Measurements from ENCODE around the gene GPR78. TPM values are rescaled to one million over a fixed set of nuclear protein-coding genes. Genes with fewer than 3 reads are reported as not detected.

The GPR78 gene
- total and polyA plus RNA-seq, 2 of the 8 experiments (the other 6 are each of a cell fraction or from before 2014, with no cell fraction given) = 1.0 to 3.0 TPM

GRCh38 chr4:8577972-8578371 lies 2.2 kb upstream of the GPR78 start:
- H3K56ac ChIP-seq (replicated peaks; ENCODE audit: insufficient read length, low read depth, low read length) = no peak overlapping the region
- H3K27ac ChIP-seq (ENCODE audit: low read depth, low read length) = no peak overlapping the region
- peak overlapping the region; percentile 49 for H4K91ac ChIP-seq (replicated peaks; ENCODE audit: insufficient read length, low read length)
- H3K9ac ChIP-seq (replicated peaks in 1 of 4; ENCODE audit: extremely low read depth in 1 of 4, low read depth in 3 of 4, low read length in 3 of 4) = no peak overlapping the region
- DNase-seq (ENCODE audit: low read depth in 1 of 2, low spot score in 2 of 2) = no peak
- no peak overlapping the region for H4K5ac ChIP-seq (ENCODE audit: insufficient read length, low read depth, low read length)
- no peak overlapping the region for H2AFZ ChIP-seq (ENCODE audit: low read length)
- H2BK5ac ChIP-seq (ENCODE audit: low read depth, low read length) = no peak overlapping the region; the same call in 1 of the 2 replicates
- 0 out of 2 replicates have a peak overlapping the region, but pooled peaks have one; percentile 16 for H2AK5ac ChIP-seq (ENCODE audit: low read depth, low read length)
- H3K23me2 ChIP-seq (ENCODE audit: low read depth, low read length) = peaks cover 13% of the 10 kb centered on the region; the same call in 1 of the 2 replicates
- no peak overlapping the region for H4K8ac ChIP-seq (ENCODE audit: extremely low read depth, insufficient read depth, low read length)
- H3K27me3 ChIP-seq (replicated peaks in 1 of 4; ENCODE audit: control insufficient read depth in 3 of 4, extremely low read depth in 1 of 4, insufficient read depth in 3 of 4, low read length in 3 of 4) = peaks cover 3 to 16% (median 15%) of the 10 kb centered on the region in 4 experiments
- no peak overlapping the region for H2BK15ac ChIP-seq (ENCODE audit: low read length)
- no peak overlapping the region for H3K4ac ChIP-seq (replicated peaks; ENCODE audit: insufficient read length, low read depth, low read length)
- peaks cover 1 to 6% of the 10 kb centered on the region in 2 experiments for H4K20me1 ChIP-seq (replicated peaks in 1 of 2; ENCODE audit: control insufficient read depth in 1 of 2, insufficient read depth in 2 of 2, low read length in 2 of 2)
- FAIRE-seq = no peak
- peak overlapping the region; percentile 72; the same call in 1 of the 2 replicates for H2BK12ac ChIP-seq (ENCODE audit: low read depth, low read length)
- H3K9me3 ChIP-seq (ENCODE audit: insufficient read depth in 2 of 2, low read depth in 1 of 2, low read length in 1 of 2) = no peaks in the 10 kb centered on the region
- no peaks in the 10 kb centered on the region for H3K36me3 ChIP-seq (ENCODE audit: control insufficient read depth in 2 of 4, insufficient read depth in 4 of 4, low read length in 3 of 4)
- WGBS, 2 experiments (ENCODE audit: extremely low coverage in 1 of 2, insufficient coverage in 1 of 2, insufficient read length in 1 of 2, insufficient replicate concordance in 2 of 2, low coverage in 1 of 2, low lambda C conversion rate in 2 of 2, missing lambda C conversion rate in 1 of 2) = 90% methylated on average over 4 of the region's 4 CpGs; no CpG with 5 or more reads in 1 of the 2 experiments
- H2BK20ac ChIP-seq (ENCODE audit: low read length) = no peak overlapping the region
- no peak overlapping the region for H3K14ac ChIP-seq (ENCODE audit: insufficient read length)
- no peaks in the 10 kb centered on the region for H3K79me2 ChIP-seq (ENCODE audit: control insufficient read depth in 1 of 2, insufficient read depth in 2 of 2, low read length in 2 of 2)
- H3K79me1 ChIP-seq (ENCODE audit: low read depth, low read length) = no peaks in the 10 kb centered on the region
- H3K4me2 ChIP-seq (ENCODE audit: insufficient read depth in 1 of 2, low read depth in 2 of 2, low read length in 2 of 2) = no peak overlapping the region
- H3K4me1 ChIP-seq (replicated peaks in 1 of 4; ENCODE audit: control insufficient read depth in 3 of 4, insufficient read depth in 4 of 4, low read length in 3 of 4) = peaks cover 0 to 25% (median 13%) of the 10 kb centered on the region in 4 experiments; a peak in 6 of 7 replicates
- ChIA-PET CTCF (ENCODE audit: partially characterized antibody) (interaction anchor here (0.7 to 1.2 kb wide), 5 partner anchors 9 to 109 kb away, joined by 3 to 5 read pairs (median 4); no protein-coding TSS in a partner anchor), POLR2A (ENCODE audit: partially characterized antibody) (interaction anchor here (1.0 kb wide), 2 partner anchors 19 to 28 kb away, joined by 3 read pairs; no protein-coding TSS in a partner anchor)
- H3K18ac ChIP-seq (ENCODE audit: extremely low read depth, low read length) = peak overlapping the region; percentile 24; the same call in 1 of the 2 replicates
- H3K4me3 ChIP-seq (ENCODE audit: extremely low read depth in 1 of 4, insufficient read depth in 2 of 4, low read depth in 3 of 4, low read length in 4 of 4) = no peak overlapping the region
- H2BK120ac ChIP-seq (replicated peaks; ENCODE audit: low read depth, low read length) = no peak overlapping the region
- H3K23ac ChIP-seq (ENCODE audit: insufficient read length) = no peak overlapping the region
- no peak for TF ChIP-seq NRF1 (IDR thresholded peaks at IDR 0.05; ENCODE audit: low read depth, low read length)
- TF ChIP-seq, protein P1, sequence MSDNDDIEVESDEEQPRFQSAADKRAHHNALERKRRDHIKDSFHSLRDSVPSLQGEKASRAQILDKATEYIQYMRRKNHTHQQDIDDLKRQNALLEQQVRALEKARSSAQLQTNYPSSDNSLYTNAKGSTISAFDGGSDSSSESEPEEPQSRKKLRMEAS (IDR thresholded peaks at IDR 0.05) = no peak
- TF ChIP-seq CBX8 (IDR thresholded peaks at IDR 0.05; ENCODE audit: borderline replicate concordance, low read depth, low read length) = no peak
- TF ChIP-seq SIX5 (IDR thresholded peaks at IDR 0.05; ENCODE audit: low read depth, low read length) = no peak
- no peak for TF ChIP-seq EP300 (IDR thresholded peaks at IDR 0.05; ENCODE audit: borderline replicate concordance in 1 of 2, low read depth in 2 of 2, low read length in 2 of 2)
- no peak for TF ChIP-seq POLR2A (IDR thresholded peaks at IDR 0.05; ENCODE audit: control extremely low read depth in 1 of 2, low read depth in 2 of 2, low read length in 2 of 2)
- no peak for TF ChIP-seq RNF2 (IDR thresholded peaks at IDR 0.05; ENCODE audit: borderline replicate concordance, low read depth, low read length, missing control alignments, poor library complexity, severe bottlenecking)
- no peak for TF ChIP-seq SP1 (IDR thresholded peaks at IDR 0.05; ENCODE audit: low read depth, low read length)
- no peak for TF ChIP-seq SUZ12 (IDR thresholded peaks at IDR 0.05; ENCODE audit: low read length)
- no peak for TF ChIP-seq YY1 (IDR thresholded peaks at IDR 0.05; ENCODE audit: low read depth, low read length)
- TF ChIP-seq, protein P2, sequence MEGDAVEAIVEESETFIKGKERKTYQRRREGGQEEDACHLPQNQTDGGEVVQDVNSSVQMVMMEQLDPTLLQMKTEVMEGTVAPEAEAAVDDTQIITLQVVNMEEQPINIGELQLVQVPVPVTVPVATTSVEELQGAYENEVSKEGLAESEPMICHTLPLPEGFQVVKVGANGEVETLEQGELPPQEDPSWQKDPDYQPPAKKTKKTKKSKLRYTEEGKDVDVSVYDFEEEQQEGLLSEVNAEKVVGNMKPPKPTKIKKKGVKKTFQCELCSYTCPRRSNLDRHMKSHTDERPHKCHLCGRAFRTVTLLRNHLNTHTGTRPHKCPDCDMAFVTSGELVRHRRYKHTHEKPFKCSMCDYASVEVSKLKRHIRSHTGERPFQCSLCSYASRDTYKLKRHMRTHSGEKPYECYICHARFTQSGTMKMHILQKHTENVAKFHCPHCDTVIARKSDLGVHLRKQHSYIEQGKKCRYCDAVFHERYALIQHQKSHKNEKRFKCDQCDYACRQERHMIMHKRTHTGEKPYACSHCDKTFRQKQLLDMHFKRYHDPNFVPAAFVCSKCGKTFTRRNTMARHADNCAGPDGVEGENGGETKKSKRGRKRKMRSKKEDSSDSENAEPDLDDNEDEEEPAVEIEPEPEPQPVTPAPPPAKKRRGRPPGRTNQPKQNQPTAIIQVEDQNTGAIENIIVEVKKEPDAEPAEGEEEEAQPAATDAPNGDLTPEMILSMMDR (IDR thresholded peaks at IDR 0.05; ENCODE audit: control extremely low read depth in 1 of 3, insufficient read depth in 1 of 3, low read depth in 1 of 3, low read length in 3 of 3) = no peak

Measured in H1 (cell line).